ENCODE results near the gene TTLL11. TPM values are rescaled to one million over a fixed set of nuclear protein-coding genes. Genes with fewer than 3 reads are reported as not detected.

TTLL11 gene
- total RNA-seq, 2 experiments from 2014 or later = 3.3 to 6.9 TPM

- Histone ChIP-seq H3K27ac (ENCODE audit: low read depth, low read length, poor library complexity, severe bottlenecking) (no peak overlapping the region), H3K9me2 (ENCODE audit: insufficient read depth, low read length) (no peaks in the 10 kb centered on the region), H2AFZ (ENCODE audit: low read length) (0 out of 2 replicates have a peak overlapping the region, but pooled peaks have one; percentile 4), H3K9me3 (ENCODE audit: low read length) (no peaks in the 10 kb centered on the region), H3K4me3 (ENCODE audit: low read depth, low read length, poor library complexity, severe bottlenecking) (no peak overlapping the region), H4K20me1 (ENCODE audit: insufficient read depth, low read length) (no peaks in the 10 kb centered on the region), H3K4me1 (ENCODE audit: insufficient read depth, low read length, poor library complexity, severe bottlenecking) (peaks cover 9% of the 10 kb centered on the region), H3K4me2 (ENCODE audit: low read length) (no peak overlapping the region; the same call in 1 of the 2 replicates), H3K36me3 (ENCODE audit: insufficient read depth, low read length) (no peaks in the 10 kb centered on the region), H3K79me2 (ENCODE audit: insufficient read depth, low read depth, low read length) (no peaks in the 10 kb centered on the region)
- CTCF ChIA-PET (ENCODE audit: unreplicated experiment) = no interaction called here
- BruUV-seq (replicated peaks) = no TSS peak
- DNase-seq (ENCODE audit: low spot score) = peak; percentile 60
- POLR2A ChIA-PET = no interaction called here
- intact Hi-C loops (cut with micrococcal nuclease; ENCODE audit: unreplicated experiment) = loop anchor here (1.0 to 5.0 kb wide), 3 partner anchors 272 to 469 kb away; no protein-coding TSS in a partner anchor
- TF ChIP-seq CTCF (conservative IDR thresholded peaks at IDR 0.05; ENCODE audit: low read length) (peak; percentile 90), EZH2phosphoT487 (IDR thresholded peaks at IDR 0.05; ENCODE audit: borderline replicate concordance, low read depth, low read length) (no peak)
Measured at GRCh38 chr9:122016744-122017143, 76.4 kb downstream of the TTLL11 start.

GRCh38 chr9:122016309-122016708 is 76.8 kb downstream of the TTLL11 start:
- CTCF ChIA-PET (ENCODE audit: unreplicated experiment) = no interaction called here
- Histone ChIP-seq H3K27ac (ENCODE audit: low read depth, low read length, poor library complexity, severe bottlenecking) (no peak overlapping the region), H3K4me2 (ENCODE audit: low read length) (no peak overlapping the region), H3K4me1 (ENCODE audit: insufficient read depth, low read length, poor library complexity, severe bottlenecking) (peaks cover 9% of the 10 kb centered on the region), H3K36me3 (ENCODE audit: insufficient read depth, low read length) (no peaks in the 10 kb centered on the region), H2AFZ (ENCODE audit: low read length) (no peak overlapping the region), H3K4me3 (ENCODE audit: low read depth, low read length, poor library complexity, severe bottlenecking) (no peak overlapping the region), H4K20me1 (ENCODE audit: insufficient read depth, low read length) (no peaks in the 10 kb centered on the region), H3K79me2 (ENCODE audit: insufficient read depth, low read depth, low read length) (no peaks in the 10 kb centered on the region), H3K9me3 (ENCODE audit: low read length) (no peaks in the 10 kb centered on the region), H3K9me2 (ENCODE audit: insufficient read depth, low read length) (no peaks in the 10 kb centered on the region)
- no peak for TF ChIP-seq CTCF (conservative IDR thresholded peaks at IDR 0.05; ENCODE audit: low read length)
- TF ChIP-seq EZH2phosphoT487 (IDR thresholded peaks at IDR 0.05; ENCODE audit: borderline replicate concordance, low read depth, low read length) = no peak
- no peak for DNase-seq (ENCODE audit: low spot score)
- intact Hi-C loops (cut with micrococcal nuclease; ENCODE audit: unreplicated experiment) = loop anchor here (1.0 to 5.0 kb wide), 2 partner anchors 272 to 469 kb away; no protein-coding TSS in a partner anchor
- no TSS peak for BruUV-seq (replicated peaks)
- POLR2A ChIA-PET = no interaction called here

GRCh38 chr9:122015170-122015821 is 77.8 kb downstream of the TTLL11 start:
- BruUV-seq (replicated peaks) = no TSS peak
- CTCF ChIA-PET (ENCODE audit: unreplicated experiment) = interaction anchor here (0.5 kb wide), 1 partner anchor 202 kb away, joined by 7 read pairs; no protein-coding TSS in a partner anchor
- no peak for DNase-seq (ENCODE audit: low spot score)

More at GRCh38 chr9:122015170-122015821, 77.8 kb downstream of the TTLL11 start:
- H3K4me1 ChIP-seq (ENCODE audit: insufficient read depth, low read length, poor library complexity, severe bottlenecking) = peaks cover 9% of the 10 kb centered on the region
- no peak overlapping the region for H3K4me2 ChIP-seq (ENCODE audit: low read length)
- TF ChIP-seq EZH2phosphoT487 (IDR thresholded peaks at IDR 0.05; ENCODE audit: borderline replicate concordance, low read depth, low read length) (no peak), CTCF (conservative IDR thresholded peaks at IDR 0.05; ENCODE audit: low read length) (no peak)
- POLR2A ChIA-PET = no interaction called here
- intact Hi-C loops (cut with micrococcal nuclease; ENCODE audit: unreplicated experiment) = loop anchor here (5.0 kb wide), 1 partner anchor 468 kb away; no protein-coding TSS in a partner anchor
- no peaks in the 10 kb centered on the region for H3K9me2 ChIP-seq (ENCODE audit: insufficient read depth, low read length)
- H3K9me3 ChIP-seq (ENCODE audit: low read length) = no peaks in the 10 kb centered on the region
- H4K20me1 ChIP-seq (ENCODE audit: insufficient read depth, low read length) = no peaks in the 10 kb centered on the region
- no peaks in the 10 kb centered on the region for H3K79me2 ChIP-seq (ENCODE audit: insufficient read depth, low read depth, low read length)
- no peaks in the 10 kb centered on the region for H3K36me3 ChIP-seq (ENCODE audit: insufficient read depth, low read length)
- no peak overlapping the region for H3K27ac ChIP-seq (ENCODE audit: low read depth, low read length, poor library complexity, severe bottlenecking)
- no peak overlapping the region for H2AFZ ChIP-seq (ENCODE audit: low read length)
- no peak overlapping the region for H3K4me3 ChIP-seq (ENCODE audit: low read depth, low read length, poor library complexity, severe bottlenecking)
